ENCODE measurements around the gene COG1.
A peak's percentile ranks its signal among the peaks of the same experiment; 100 is the strongest.

COG1 gene

DNA sequence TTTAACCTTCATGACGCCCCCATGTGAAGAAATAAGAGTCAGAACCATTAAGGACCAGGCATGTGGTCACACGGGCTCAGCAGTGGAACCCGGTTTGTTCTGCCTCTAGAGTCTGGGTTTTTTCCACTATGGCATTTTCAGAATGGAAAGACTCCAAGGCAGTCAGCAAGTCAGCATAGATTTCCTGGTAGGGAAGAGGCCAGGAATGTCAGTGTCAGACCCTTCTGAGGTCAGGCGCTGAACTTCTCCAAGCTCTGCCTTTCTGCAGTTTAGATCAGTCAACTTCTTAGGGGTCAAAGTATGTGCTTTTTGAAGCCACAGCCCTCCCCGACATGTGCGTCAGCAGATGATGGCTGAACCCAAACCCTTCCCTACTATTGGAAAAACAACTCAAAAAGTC is 24.2 kb upstream of the COG1 start:
- DNase-seq (ENCODE audit: low read depth in 2 of 2): no peak

DNA sequence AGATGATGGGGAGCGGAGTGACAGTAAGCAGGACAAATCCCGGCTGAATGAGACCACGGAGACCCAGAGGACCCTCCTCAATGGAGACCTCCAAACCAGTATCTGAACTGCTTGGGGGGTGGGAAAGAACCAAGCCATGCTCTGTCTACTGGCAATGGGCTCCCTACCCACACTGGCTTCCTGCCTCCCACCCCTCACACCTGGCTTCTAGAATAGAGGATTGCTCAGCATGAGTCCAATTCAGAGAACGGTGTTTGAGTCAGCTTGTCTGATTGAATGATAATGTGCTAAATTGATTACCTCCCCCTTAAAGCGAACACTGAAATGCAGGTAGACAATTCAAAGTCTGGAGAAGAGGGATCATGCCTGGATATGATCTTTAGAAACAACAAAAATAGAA is 22.5 kb upstream of the COG1 start:
- no peak for DNase-seq (ENCODE audit: low read depth in 2 of 2)

DNA sequence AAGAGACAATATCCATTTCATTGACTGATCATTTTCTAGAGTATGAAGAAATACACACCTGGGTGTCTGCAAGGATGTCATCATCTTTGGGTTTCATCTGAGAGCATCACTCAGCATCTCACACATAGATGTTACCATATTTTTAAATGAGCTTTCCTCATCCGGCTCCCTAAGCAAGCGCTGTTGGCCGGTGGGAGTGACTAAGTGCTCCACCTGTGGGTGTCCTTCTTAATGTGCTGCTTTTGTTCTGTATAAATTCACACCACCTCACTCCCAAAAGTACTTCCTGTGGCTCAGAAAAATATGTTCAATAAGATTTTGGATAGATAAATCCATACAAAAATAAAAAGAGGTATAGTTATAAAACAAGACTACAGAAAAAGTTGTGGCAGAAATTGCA is 20.6 kb upstream of the COG1 start:
- no peak for DNase-seq (ENCODE audit: low read depth in 2 of 2)

DNA sequence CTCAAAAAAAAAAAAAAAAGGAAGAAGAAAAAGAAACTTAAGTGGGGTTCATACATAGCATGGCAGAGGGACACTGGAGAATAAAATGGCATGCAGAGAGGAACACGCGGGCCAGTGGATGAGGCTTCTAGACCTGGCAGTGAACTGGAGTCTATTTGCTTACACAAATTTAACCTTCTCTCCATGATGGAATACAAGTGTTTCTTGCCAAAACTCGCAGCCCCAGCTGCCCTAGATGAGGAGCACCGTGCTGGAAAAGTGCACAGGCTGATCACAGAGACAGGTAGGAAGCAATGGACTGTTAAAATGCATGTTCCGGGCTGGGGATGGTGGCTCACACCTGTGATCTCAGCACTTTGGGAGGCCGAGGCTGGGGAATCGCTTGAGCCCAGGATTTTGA is 18.7 kb upstream of the COG1 start:
- no peak for DNase-seq (ENCODE audit: low read depth in 2 of 2)

DNA sequence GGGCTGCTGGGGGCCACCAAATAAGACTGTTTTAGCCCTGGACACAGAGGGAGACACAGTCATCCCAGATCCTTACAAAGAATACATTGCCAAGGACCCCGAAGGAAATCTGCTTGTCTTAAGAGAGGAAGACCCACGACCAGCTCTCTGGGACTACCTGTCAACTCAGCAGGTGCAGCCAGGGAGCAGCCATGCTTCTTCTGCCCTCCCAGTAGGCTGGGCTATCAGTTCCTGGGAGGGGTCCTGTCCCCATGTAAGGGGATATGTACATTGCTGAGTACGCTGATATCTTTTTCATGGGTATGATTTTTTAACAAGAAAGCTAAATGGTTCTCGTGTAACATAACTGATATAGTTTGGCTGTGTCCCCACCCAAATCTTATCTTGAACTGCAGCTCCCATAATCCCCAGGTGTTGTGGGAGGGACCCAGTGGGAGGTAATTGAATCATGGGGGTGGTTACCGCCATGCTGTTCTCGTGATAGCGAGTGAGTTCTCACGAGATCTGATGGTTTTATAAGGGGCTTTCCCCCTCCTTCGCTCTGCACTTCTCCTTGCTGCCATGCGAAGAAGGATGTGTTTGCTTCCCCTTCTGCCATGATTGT is 16.8 kb upstream of the COG1 start:
- DNase-seq (ENCODE audit: low read depth in 2 of 2): no peak

DNA sequence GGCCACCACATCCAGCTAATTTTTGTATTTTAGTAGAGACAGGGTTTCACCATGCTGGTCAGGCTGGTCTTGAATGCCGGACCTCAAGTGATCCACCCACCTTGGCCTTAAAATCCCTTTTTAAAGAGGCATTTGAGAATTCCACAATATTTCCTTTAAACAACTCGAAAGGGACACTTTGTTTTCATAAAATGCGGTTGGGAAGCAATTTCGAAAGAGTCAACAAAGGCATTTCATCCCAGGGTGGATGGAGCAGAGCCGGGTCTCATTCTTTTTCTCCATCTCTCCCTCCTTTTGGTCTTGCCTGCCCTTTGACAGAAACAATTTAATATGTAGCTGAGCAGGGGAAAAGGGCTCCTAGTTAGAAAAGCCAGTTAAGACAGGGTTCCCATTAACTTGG is 13.5 kb upstream of the COG1 start:
- DNase-seq (ENCODE audit: low read depth in 2 of 2): no peak

DNA sequence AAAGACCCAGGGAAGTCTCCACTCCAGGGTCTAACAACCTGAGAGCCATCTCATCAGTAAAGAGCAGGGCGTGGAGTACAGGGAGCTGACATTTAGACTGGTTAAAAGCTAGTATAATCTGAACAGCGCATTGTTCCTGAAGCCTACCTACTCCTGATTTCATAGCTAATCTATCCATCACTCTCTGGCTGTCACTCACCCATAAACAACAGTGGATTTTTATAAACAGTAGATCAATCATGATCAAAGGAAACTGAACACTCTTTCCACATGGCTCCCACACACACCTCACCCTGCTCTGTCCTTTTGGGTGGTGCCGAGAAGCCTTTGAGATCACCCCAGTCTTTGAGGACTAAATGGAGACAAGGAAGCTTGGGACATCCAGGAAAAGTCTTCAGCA is 13.0 kb upstream of the COG1 start:
- DNase-seq (ENCODE audit: low read depth in 2 of 2): no peak

DNA sequence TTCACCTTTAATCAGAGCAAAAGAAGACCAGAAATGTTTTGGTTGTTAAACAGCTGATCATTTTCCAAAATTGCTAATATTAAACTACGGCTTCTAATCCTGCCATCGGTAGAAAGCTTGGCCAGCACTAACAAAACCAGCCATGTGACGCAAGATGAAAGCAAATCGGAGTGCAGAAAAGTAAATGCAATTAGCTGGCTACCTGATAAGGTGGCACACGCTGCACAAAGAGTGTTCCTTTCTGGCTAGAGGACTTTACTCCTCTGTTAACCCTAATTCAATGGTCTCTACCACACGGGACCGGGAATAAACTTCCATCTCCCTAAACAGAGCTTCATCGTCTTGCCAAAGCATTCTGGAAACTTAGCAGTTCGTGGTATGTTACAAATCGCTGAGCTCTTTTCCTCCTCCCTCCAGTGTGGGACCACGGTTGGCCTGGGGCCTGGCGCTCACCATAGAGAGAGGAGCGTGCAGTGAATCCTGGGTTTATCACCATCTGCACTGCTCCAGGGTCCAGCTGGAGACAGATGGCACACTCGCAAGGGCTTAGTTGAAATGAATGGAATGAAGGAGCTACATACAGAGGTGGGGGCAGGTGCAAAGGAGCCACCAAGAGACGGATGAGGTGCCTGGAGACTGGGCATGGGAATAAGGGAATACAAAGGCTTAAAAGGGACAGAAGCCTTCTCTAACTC is 10.1 kb upstream of the COG1 start:
- no peak for DNase-seq (ENCODE audit: low read depth in 2 of 2)

DNA sequence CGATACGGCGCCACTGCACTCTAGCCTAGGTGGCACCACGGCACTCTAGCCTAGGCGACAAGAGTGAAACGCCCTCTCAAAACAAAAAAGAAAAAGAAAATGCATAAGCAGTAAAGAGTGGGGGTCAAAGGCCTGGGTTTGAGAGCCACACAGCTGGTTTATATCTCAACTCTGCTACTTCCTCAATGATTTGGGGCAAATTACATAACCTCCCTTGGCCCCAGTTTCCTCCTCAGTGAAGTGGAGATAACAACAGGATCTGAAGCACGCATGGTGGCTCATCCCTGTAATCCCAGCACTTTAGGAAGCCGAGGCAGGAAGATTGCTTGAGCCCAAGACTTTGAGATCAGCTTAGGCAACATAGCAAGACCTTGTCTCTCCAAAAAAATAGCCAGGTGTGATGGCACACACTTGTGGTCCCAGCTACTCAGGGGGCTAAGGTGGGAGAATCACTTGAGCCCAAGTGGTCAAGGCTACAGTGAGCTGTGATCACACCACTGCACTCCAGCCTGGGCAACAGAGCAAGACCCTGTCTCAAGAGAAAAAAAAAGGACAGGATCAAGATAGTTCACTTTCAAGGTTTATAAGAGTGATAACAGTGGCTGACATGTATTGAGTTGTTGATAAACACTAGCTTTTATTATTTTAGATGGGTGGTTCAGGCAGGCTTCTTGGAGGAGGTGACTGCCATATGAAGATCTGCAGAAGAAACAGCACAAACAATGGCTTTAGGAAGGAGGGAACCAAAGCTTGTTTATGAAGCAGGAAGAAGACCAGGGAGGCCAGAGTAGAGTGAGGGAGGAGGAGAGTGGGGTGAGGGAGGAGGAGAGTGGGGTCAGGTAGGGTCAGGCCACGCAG is 8.5 kb upstream of the COG1 start:
- DNase-seq (ENCODE audit: low read depth in 2 of 2): no peak

DNA sequence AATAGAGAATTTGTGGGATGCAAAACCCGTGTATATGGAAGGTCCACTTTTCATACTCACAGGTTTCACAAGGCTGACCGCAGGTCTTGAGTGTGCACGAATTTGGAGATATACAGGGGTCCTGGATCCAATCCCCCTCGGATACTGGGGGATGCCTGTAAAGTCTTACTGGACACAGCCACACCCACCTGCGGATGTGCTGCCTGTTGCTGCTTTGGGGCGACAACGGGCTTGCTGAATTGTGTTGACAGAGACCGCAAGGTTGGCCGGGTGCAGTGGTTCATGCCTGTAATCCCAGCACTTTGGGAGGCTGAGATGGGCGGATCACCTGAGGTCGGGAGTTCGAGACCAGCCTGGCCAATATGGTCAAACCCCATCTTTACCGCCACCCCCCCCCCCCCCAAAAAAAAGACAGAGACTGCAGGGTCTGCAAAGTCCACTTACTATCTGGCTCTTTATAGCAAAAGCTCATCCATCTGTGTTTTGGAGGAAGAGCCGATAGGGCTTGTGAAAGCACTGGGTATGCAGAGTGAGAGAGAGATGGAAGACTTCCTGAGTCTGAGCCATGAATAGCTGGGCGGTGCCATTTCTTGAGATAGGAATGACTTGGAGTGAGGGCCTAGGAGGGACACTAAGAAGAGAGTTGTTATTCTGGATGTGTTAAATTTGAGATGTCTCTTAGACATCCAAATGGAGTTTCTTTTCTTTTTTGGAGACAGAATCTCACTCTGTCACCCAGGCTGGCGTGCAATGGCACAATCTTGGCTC is 6.4 kb upstream of the COG1 start:
- no peak for DNase-seq (ENCODE audit: low read depth in 2 of 2)

DNA sequence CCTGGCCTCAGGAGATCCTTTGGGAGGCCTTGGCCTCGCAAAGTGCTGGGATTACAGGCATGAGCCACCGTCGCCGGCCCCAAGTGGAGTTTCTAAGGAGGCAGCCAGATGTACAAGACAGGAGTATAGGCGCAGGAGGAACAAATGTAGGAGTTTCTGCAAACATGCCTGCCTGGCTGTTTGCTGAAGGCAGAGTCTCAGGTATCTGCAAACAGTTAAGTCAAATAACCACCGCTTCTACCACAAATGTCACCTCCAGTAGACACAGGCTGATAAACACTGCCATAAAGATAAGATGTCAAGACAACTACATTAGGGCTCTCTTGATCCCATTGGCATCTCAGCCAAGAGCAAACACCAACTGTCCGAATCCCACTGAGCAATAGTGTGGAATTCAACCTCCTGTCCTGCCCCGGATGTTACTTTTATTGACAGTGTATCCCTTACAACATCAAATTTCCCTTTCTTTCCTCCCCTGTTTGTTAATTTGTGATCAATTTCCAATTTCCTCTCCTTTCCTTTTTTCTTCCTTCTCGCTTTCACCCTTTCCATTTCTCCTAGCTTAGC is 5.6 kb upstream of the COG1 start:
- no peak for DNase-seq (ENCODE audit: low read depth in 2 of 2)

DNA sequence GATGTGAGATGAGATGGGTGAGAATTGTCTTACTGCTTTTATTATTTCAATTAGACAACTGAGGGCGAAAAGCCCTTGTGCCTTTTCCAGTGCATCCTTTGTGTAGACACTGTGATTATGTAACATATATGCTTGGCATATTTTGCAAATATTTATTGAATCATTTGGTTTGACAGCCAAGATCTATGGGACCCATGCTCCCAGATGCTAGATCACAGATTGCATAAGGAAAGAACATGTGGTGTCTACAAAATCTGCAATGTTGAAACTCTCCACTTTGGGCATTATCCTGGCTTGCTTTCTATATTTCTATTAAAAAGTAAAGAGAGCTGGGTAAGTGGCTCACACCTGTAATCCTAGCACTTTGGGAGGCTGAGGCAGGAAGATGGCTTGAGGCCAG is 4.8 kb upstream of the COG1 start:
- no peak for DNase-seq (ENCODE audit: low read depth in 2 of 2)

DNA sequence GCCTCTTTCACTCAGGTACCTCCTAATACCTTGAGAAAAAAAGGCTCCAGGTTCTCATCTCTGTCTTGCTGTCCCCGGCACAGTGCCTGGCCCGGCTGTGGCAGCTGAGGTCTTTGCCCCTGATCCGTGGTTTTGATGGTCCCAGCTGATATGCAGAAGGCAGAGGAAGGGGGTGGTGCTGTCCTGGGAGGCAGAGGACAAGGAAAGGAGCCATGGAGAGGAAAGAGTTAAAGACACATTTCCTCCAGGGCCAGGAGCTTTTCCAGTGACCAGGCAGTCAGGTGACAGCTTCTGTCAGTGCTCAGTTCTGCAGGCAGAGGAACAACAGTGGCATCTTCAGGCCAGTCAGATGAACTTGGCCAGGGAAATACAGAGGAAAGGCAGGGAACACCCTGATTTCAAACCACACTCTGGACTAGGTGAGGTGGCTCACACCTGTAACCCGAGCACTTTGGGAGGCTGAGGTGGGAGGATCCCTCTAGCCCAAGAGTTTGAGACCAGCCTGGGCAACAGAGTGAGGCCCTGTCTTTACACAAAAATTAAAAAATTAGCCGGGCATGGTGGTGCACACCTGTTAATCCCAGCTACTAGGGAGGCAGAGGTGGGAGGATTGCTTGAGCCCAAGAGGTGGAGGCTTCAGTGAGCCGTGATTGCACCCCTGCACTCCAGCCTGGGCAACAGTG is 3.3 kb upstream of the COG1 start:
- DNase-seq (ENCODE audit: low read depth in 2 of 2): no peak

DNA sequence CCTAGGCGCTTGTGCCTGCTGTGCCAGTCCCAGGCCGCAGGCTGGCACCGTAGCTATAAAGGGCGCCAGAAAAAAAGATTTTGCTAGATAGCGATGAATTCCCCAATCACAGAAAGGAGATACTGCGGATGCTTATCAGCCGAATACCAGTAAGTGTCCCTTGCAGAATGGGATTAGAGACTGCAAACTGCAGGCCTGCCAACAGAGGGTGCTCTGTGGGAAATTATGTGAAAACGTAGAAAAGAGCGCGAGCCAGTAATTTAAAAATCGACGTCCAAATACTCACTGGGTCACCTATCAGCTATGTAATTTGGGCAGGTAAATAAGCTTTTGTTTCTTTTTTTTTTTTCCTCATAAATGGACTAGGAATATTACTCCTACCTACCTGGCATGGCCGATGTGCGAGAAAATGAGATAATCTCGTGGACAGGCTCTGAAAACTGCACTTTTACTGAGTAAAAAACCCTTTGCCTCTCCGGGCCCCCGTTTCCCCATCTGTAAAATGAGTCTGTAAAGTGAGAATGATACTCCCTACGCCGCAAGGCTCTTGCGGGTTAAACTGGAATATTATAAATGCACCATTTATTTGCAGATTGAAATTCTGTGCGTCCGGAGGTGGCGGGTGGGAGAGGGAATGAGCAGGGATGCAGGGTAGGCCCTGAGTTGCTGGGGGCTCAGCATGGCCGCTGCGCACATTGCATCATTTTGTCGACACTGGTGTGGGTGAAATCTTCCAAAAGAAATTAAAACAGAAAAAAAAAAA is 1.2 kb upstream of the COG1 start:
- peak; percentile 22 to 48 for DNase-seq (ENCODE audit: low read depth in 2 of 2)

DNA sequence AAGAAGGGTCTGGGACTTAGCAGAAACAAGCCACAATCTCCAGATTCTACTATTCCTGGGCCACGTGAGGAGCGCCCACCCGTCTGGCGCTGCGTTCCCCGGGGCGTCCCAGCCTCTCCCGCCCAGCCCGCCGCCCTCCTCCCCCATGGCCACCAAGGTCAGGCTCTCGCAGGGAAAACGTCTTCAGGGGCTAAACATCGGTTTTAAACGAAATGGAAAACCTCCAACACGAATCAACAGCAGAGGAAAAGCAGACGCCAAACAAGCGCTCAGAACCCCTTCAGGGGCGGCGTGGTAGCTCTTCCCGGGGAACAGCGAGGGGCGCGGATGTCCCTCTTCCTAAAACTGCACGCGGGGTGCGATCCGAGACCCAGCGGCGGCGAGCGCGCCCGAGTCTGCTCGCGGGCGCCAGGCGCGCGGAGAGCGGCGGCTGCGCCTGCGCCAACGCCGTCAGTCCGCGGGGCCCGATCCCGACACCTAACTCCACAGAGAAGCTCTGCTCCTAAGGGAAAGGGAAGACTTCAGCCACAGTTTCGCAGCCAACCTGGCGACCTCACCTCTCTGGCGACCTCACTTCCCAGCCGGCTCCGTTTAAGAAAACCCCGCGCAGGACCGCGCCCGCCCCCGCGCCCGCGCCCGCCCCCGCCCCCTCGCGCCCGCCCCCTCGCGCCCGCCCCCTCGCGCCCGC is 505 bp upstream of the COG1 start:
- peak in 1 of 2 donors; percentile 40 for DNase-seq (ENCODE audit: low read depth in 2 of 2)

DNA sequence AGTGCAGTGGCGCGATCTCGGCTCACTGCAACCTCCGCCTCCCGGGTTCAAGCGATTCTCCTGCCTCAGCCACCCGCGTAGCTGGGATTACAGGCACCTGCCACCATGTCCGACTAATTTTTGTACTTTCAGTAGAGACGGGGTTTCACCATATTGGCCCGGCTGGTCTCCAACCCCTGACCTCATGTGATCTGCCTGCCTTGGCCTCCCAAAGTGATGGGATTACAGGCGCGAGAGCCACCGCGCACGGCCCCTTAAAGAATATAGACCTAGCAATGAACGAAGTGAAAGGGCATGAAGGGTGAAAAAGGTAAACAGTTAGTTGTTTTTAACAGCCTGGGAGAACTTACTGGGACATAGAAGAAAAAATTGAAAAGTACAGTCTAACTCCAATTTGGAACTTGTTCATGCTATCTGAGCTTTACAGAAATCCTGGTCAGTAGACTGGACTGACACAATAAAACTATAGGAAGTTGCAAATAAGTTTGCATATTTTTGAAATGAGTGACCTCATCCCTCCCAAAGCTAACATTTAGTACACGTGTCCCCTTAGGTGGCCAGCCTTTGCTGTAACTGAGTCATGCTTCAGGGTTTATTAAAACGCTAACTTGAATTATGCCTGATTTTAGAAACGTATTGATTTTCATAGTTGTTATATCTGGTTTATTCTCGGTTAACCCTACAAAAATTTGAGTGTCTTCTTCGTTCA is 1.8 kb downstream of the COG1 start:
- no peak for DNase-seq (ENCODE audit: low read depth in 2 of 2)

DNA sequence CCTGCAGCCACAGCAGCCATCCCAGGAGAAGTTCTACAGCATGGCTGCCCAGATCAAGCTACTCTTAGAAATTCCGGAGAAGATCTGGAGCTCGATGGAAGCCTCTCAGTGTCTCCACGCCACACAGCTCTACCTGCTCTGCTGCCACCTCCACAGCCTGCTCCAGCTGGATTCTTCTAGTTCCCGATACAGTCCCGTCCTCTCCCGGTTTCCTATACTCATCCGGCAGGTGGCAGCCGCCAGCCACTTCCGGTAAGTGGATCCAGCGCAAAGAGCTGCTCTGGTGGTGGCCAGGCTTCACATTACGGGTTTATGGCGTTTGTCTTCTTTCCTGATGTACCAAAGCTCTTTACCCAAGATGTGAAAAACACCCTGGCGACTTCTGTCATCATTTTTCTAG is 3.6 kb downstream of the COG1 start:
- DNase-seq (ENCODE audit: low read depth in 2 of 2): no peak

DNA sequence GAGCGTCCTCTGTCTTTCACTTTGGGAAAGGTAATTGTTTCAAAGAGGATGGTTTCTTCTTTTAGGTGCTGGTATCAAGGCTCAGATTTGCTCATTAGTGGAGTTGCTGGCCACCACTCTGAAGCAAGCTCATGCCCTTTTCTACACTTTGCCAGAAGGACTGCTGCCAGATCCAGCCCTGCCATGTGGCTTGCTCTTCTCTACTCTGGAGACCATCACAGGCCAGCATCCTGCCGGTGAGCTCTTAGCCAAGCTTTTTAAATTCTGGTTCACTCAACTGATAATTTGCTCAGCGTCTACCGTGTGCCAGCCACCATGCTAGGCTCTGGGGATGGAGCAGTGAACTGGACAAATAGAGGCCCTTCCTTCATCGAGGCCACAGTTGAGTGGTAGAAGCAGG is 4.3 kb downstream of the COG1 start:
- DNase-seq (ENCODE audit: low read depth in 2 of 2): no peak

DNA sequence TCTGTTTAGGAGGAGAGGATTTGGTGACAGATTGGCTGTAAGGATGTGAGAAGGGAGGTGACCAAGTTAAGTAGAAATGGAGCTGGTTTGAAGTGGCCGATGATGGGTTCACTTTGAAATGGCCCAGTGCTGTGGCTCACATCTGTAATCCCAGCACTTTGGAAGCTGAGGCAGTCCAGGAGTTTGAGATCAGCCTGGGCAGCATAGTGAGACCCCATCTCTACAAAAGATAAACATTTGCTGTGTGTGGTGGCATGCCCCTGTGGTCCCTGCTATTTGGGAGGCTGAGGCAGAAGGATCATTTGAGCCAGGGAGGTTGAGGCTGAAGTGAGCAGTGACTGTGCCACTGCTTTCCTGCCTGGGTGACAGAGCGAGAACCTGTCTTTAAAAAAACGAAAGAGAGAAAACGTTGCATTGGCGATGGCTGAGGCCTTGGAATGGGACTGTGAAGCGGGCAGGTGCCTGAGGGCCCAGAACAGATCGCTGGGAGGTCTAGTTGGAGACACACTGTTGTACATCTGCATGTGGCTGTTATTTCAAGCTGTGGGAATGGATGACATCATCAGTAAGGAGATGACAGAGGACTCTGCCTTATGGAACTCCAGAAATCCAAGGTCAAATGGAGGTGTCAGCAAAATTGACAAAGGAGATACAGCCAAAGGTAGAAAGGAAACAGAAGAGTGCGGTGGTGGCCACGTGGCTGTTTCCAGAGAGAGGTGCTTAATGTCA is 5.5 kb downstream of the COG1 start:
- DNase-seq (ENCODE audit: low read depth in 2 of 2): no peak
